HepG2 (cell line): Measurements from ENCODE around the gene FAM83C. TPM values are rescaled to one million over a fixed set of nuclear protein-coding genes. Genes with fewer than 3 reads are reported as not detected.
A peak's percentile ranks its signal among the peaks of the same experiment; 100 is the strongest.

Experiments used
- BRD4 ChIP-seq: sonication (generic); formaldehyde crosslinking; IDR thresholded peaks from 2 replicates; pipeline ENCODE4 v1.4.0; 2020; ENCODE audit warnings: missing genetic modification reagents
- CREM ChIP-seq, 2 experiments: sonication (generic) in 1 of 2; formaldehyde crosslinking in 1 of 2; IDR thresholded peaks; 2 replicates each; pipeline versions ENCODE4 v1.4.0 to v1.6.1; 2016 to 2020; ENCODE audit warnings: antibody characterized with exemption in 1 of 2, mild to moderate bottlenecking in 1 of 2, missing genetic modification reagents in 1 of 2
- CSRNP2 ChIP-seq: sonication (generic); formaldehyde crosslinking; conservative IDR thresholded peaks from 2 replicates; pipeline ENCODE4 v1.8.0; 2022; ENCODE audit warnings: low read depth, missing genetic modification reagents
- HES4 ChIP-seq: sonication (generic); formaldehyde crosslinking; IDR thresholded peaks from 2 replicates; pipeline ENCODE4 v1.9.0; 2021; ENCODE audit warnings: mild to moderate bottlenecking, missing genetic modification reagents, borderline replicate concordance
- KLF11 ChIP-seq: IDR thresholded peaks from 2 replicates; pipeline ENCODE4 v1.6.1; 2016; ENCODE audit warnings: missing compliant biosample characterization
- LCORL ChIP-seq, 2 experiments: fragments of 450-650 bp in 1 of 2; sonication (generic) in 1 of 2; formaldehyde crosslinking in 1 of 2; IDR thresholded peaks; 2 replicates each; pipeline versions ENCODE4 v1.5.0 to v1.6.1; 2017 to 2020; ENCODE audit warnings: antibody characterized with exemption in 1 of 2, missing genetic modification reagents in 1 of 2
- MATR3 ChIP-seq: sonication (generic); formaldehyde crosslinking; IDR thresholded peaks from 2 replicates; pipeline ENCODE4 v1.4.0; 2020; ENCODE audit warnings: missing genetic modification reagents
- MYC ChIP-seq: sonication (generic); formaldehyde crosslinking; IDR thresholded peaks from 2 replicates; pipeline ENCODE4 v1.9.0; 2021; ENCODE audit warnings: missing genetic modification reagents, borderline replicate concordance
- PREB ChIP-seq: sonication (generic); formaldehyde crosslinking; IDR thresholded peaks from 2 replicates; pipeline ENCODE4 v1.4.0; 2020; ENCODE audit warnings: missing genetic modification reagents
- REPIN1 ChIP-seq: sonication (generic); formaldehyde crosslinking; IDR thresholded peaks from 2 replicates; pipeline ENCODE4 v1.8.0; 2022; ENCODE audit warnings: missing genetic modification reagents, low read depth, mild to moderate bottlenecking, borderline replicate concordance
- SALL2 ChIP-seq: sonication (generic); formaldehyde crosslinking; IDR thresholded peaks from 2 replicates; pipeline ENCODE4 v1.8.1; 2023; ENCODE audit warnings: mild to moderate bottlenecking, missing genetic modification reagents, inconsistent platforms
- ZNF292 ChIP-seq: sonication (generic); formaldehyde crosslinking; IDR thresholded peaks from 2 replicates; pipeline ENCODE4 v1.8.1; 2022; ENCODE audit warnings: mild to moderate bottlenecking, low read depth, missing genetic modification reagents, borderline replicate concordance
- ZNF670 ChIP-seq: sonication (generic); formaldehyde crosslinking; IDR thresholded peaks from 2 replicates; pipeline ENCODE4 v1.8.0; 2022; ENCODE audit warnings: mild to moderate bottlenecking, missing genetic modification reagents, borderline replicate concordance
- ZNF740 ChIP-seq: sonication (generic); formaldehyde crosslinking; IDR thresholded peaks from 2 replicates; pipeline ENCODE4 v1.4.0; 2020; ENCODE audit warnings: missing genetic modification reagents
- ZNF839 ChIP-seq: sonication (generic); formaldehyde crosslinking; IDR thresholded peaks from 2 replicates; pipeline ENCODE4 v1.4.0; 2020; ENCODE audit warnings: missing genetic modification reagents, mild to moderate bottlenecking, borderline replicate concordance
- polyA plus RNA-seq, 8 experiments: library from polyadenylated mRNA; depleted of rRNA in 3 of 8; stranded (reverse) in 7 of 8; unstranded in 1 of 8; fragments of >200 nt; fragmentation: Illumina TruSeq in 4 of 8; extraction: Trizol in 4 of 8; gene quantifications; 2 replicates each; pipeline versions ENCODE4 v1.2.1 to v1.2.3, GENCODE V29; 2011 to 2016; ENCODE audit warnings: low read depth in 4 of 8, missing spikeins in 1 of 8, mixed read lengths in 1 of 8; ENCODE audit not compliant: insufficient read depth in 1 of 8
- total RNA-seq, 5 experiments: library from RNA; depleted of rRNA; stranded (reverse); fragments of >200 nt; fragmentation: Illumina TruSeq; extraction: Trizol; gene quantifications; 2 replicates each; pipeline ENCODE4 v1.2.3, GENCODE V29; 2016; ENCODE audit warnings: low read depth in 1 of 5
- TF ChIP-seq, protein P1 (sequence below): sonication (generic); formaldehyde crosslinking; IDR thresholded peaks from 2 replicates; pipeline ENCODE4 v1.4.0; 2020; ENCODE audit warnings: low read depth, mild to moderate bottlenecking, missing genetic modification reagents
- TF ChIP-seq, protein P2 (sequence below): sonication (generic); formaldehyde crosslinking; IDR thresholded peaks from 2 replicates; pipeline ENCODE4 v1.5.0; 2020; ENCODE audit warnings: missing genetic modification reagents
- TF ChIP-seq, protein P3 (sequence below): sonication (generic); formaldehyde crosslinking; IDR thresholded peaks from 2 replicates; pipeline ENCODE4 v1.9.0; 2021; ENCODE audit warnings: missing genetic modification reagents, mild to moderate bottlenecking, borderline replicate concordance
- TF ChIP-seq, protein P4 (sequence below): sonication (generic); formaldehyde crosslinking; conservative IDR thresholded peaks from 2 replicates; pipeline ENCODE4 v1.4.0; 2020; ENCODE audit warnings: missing genetic modification reagents

Gene FAM83C
- total and polyA plus RNA-seq, 2 of the 13 experiments (the other 11 are each of a cell fraction or from before 2014, with no cell fraction given) = 0.04 TPM; not detected in 1

GRCh38 chr20:35274172-35275092 is 17.8 kb downstream of the FAM83C start (continued):
- TF ChIP-seq HES4 (CRISPR knock-in tag) = 0 out of 2 replicates have a peak, but pooled peaks have one; percentile 41
- no peak for TF ChIP-seq KLF11
- no peak for TF ChIP-seq MYC (CRISPR knock-in tag)
- TF ChIP-seq BRD4 = 0 out of 2 replicates have a peak, but pooled peaks have one; percentile 35
- peak; percentile 27; the same call in 1 of the 2 replicates for TF ChIP-seq REPIN1 (CRISPR knock-in tag)
- TF ChIP-seq CREM (IDR thresholded peaks at IDR 0.05) = no peak
- no peak for TF ChIP-seq CREM (CRISPR knock-in tag; IDR thresholded peaks at IDR 0.05)
- 0 out of 2 replicates have a peak, but pooled peaks have one; percentile 19 for TF ChIP-seq ZNF292 (CRISPR knock-in tag)
- no peak for TF ChIP-seq ZNF839 (CRISPR knock-in tag)
- TF ChIP-seq, protein P1, sequence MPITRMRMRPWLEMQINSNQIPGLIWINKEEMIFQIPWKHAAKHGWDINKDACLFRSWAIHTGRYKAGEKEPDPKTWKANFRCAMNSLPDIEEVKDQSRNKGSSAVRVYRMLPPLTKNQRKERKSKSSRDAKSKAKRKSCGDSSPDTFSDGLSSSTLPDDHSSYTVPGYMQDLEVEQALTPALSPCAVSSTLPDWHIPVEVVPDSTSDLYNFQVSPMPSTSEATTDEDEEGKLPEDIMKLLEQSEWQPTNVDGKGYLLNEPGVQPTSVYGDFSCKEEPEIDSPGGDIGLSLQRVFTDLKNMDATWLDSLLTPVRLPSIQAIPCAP (CRISPR knock-in tag) = no peak
- TF ChIP-seq, protein P2, sequence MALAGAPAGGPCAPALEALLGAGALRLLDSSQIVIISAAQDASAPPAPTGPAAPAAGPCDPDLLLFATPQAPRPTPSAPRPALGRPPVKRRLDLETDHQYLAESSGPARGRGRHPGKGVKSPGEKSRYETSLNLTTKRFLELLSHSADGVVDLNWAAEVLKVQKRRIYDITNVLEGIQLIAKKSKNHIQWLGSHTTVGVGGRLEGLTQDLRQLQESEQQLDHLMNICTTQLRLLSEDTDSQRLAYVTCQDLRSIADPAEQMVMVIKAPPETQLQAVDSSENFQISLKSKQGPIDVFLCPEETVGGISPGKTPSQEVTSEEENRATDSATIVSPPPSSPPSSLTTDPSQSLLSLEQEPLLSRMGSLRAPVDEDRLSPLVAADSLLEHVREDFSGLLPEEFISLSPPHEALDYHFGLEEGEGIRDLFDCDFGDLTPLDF = no peak
- no peak for TF ChIP-seq ZNF670 (CRISPR knock-in tag)
- TF ChIP-seq, protein P3, sequence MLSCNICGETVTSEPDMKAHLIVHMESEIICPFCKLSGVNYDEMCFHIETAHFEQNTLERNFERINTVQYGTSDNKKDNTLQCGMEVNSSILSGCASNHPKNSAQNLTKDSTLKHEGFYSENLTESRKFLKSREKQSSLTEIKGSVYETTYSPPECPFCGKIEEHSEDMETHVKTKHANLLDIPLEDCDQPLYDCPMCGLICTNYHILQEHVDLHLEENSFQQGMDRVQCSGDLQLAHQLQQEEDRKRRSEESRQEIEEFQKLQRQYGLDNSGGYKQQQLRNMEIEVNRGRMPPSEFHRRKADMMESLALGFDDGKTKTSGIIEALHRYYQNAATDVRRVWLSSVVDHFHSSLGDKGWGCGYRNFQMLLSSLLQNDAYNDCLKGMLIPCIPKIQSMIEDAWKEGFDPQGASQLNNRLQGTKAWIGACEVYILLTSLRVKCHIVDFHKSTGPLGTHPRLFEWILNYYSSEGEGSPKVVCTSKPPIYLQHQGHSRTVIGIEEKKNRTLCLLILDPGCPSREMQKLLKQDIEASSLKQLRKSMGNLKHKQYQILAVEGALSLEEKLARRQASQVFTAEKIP (CRISPR knock-in tag) = no peak
- TF ChIP-seq SALL2 (CRISPR knock-in tag) = no peak
- TF ChIP-seq LCORL (IDR thresholded peaks at IDR 0.05) = no peak
- no peak for TF ChIP-seq LCORL (CRISPR knock-in tag; IDR thresholded peaks at IDR 0.05)
- TF ChIP-seq MATR3 (CRISPR knock-in tag) = no peak
- TF ChIP-seq PREB = no peak
- TF ChIP-seq ZNF740 (CRISPR knock-in tag) = no peak
- TF ChIP-seq, protein P4, sequence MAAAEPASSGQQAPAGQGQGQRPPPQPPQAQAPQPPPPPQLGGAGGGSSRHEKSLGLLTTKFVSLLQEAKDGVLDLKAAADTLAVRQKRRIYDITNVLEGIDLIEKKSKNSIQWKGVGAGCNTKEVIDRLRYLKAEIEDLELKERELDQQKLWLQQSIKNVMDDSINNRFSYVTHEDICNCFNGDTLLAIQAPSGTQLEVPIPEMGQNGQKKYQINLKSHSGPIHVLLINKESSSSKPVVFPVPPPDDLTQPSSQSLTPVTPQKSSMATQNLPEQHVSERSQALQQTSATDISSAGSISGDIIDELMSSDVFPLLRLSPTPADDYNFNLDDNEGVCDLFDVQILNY (CRISPR knock-in tag) = no peak
- no peak; the same call in 1 of the 2 replicates for TF ChIP-seq CSRNP2 (CRISPR knock-in tag)
